Naive B cell (primary cell): Measurements from ENCODE around the gene GGT5. TPM values are rescaled to one million over a fixed set of nuclear protein-coding genes. Genes with fewer than 3 reads are reported as not detected.
A peak's percentile ranks its signal among the peaks of the same experiment; 100 is the strongest.
"Not testable (repeated sequence)": the region's sequence is repeated elsewhere in the genome, so short reads cannot be mapped to it uniquely, and the experiment has no call there.

ENCODE experiments used
- ATAC-seq, 2 donors: fragments of 150-1000 bp; cut with Tn5 transposase; 2 replicates each; pipeline ENCODE4 v1.10.0; 2021; ENCODE audit warnings: low read depth in 2 of 2, mild to moderate bottlenecking in 2 of 2, moderate library complexity in 2 of 2
- DNase-seq: peaks from one replicate; pipeline ENCODE4 v3.0.0; 2022
- H3K27ac Mint-ChIP-seq, 6 donors: one replicate each; pipeline ENCODE4 v1.8.0; 2020 to 2022; ENCODE audit warnings: mild to moderate bottlenecking in 6 of 6, mixed read lengths in 6 of 6, moderate library complexity in 5 of 6, inconsistent platforms in 2 of 6
- H3K27me3 Mint-ChIP-seq, 3 donors: one replicate each; pipeline ENCODE4 v1.8.0; 2021 to 2022; ENCODE audit warnings: mixed read lengths in 3 of 3, mild to moderate bottlenecking in 1 of 3
- H3K36me3 Mint-ChIP-seq, 2 donors: one replicate each; pipeline ENCODE4 v1.8.0; 2020 to 2022; ENCODE audit warnings: mixed read lengths in 2 of 2, inconsistent platforms in 1 of 2, mild to moderate bottlenecking in 1 of 2
- H3K4me1 Mint-ChIP-seq, 3 donors: one replicate each; pipeline ENCODE4 v1.8.0; 2020 to 2022; ENCODE audit warnings: mixed read lengths in 3 of 3, inconsistent platforms in 1 of 3, mild to moderate bottlenecking in 1 of 3, moderate library complexity in 1 of 3
- H3K4me3 Mint-ChIP-seq, 8 donors: one replicate each; pipeline ENCODE4 v1.8.0; 2020 to 2022; ENCODE audit warnings: mild to moderate bottlenecking in 8 of 8, mixed read lengths in 8 of 8, moderate library complexity in 8 of 8, inconsistent platforms in 2 of 8
- H3K9me3 Mint-ChIP-seq, 7 donors: one replicate each; pipeline ENCODE4 v1.8.0; 2020 to 2022; ENCODE audit warnings: mixed read lengths in 7 of 7, mild to moderate bottlenecking in 5 of 7, inconsistent platforms in 2 of 7, moderate library complexity in 1 of 7
- polyA plus RNA-seq, 6 donors: library from polyadenylated mRNA; unstranded; fragments of 300-500 nt; fragmentation: Illumina TruSeq; gene quantifications; one replicate each; pipeline ENCODE4 v1.2.3, GENCODE V29; 2021; ENCODE audit warnings: low read depth in 6 of 6

The GGT5 gene
- polyA plus RNA-seq, 6 donors from 2014 or later = not detected

DNA sequence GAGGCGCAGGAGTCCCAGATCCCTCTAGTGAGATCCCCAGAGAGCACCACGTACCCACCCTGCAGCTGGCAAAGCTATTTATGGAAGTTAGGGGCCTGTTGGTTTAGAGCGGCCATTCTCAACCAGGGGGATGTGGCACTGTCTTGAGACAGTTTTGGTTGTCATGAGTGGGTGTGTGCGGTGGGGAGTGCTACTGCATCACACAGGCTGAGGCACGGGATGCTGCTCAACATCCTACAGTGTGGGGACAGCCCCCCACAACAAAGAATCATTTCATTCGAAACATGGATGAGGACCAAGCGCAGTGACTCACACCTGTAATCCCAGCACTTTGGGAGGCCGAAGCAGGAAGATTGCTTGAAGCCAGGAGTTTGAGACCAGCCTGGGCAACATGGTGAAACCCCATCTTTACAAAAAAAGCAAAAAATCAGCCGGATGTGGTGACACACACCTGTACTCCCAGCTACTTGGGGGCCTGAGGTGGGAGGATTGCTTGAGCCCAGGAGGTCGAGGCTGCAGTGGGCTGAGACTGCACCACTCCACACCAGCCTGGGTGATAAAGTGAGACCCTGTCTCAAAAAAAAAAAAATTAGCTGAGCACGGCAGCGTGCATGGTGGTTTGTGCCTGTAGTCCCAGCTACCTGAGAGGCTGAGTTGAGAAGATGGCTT is 28.2 kb downstream of the GGT5 start:
- Mint-ChIP-seq H3K9me3 (no peaks in the 10 kb centered on the region), H3K27me3 (no peaks in the 10 kb centered on the region), H3K36me3 (no peaks in the 10 kb centered on the region), H3K27ac (peak overlapping the region in 1 of 6 donors; percentile 26), H3K4me3 (no peak overlapping the region), H3K4me1 (peaks cover 0 to 19% (median 5%) of the 10 kb centered on the region in 3 donors)
- ATAC-seq = no peak
- no peak for DNase-seq

DNA sequence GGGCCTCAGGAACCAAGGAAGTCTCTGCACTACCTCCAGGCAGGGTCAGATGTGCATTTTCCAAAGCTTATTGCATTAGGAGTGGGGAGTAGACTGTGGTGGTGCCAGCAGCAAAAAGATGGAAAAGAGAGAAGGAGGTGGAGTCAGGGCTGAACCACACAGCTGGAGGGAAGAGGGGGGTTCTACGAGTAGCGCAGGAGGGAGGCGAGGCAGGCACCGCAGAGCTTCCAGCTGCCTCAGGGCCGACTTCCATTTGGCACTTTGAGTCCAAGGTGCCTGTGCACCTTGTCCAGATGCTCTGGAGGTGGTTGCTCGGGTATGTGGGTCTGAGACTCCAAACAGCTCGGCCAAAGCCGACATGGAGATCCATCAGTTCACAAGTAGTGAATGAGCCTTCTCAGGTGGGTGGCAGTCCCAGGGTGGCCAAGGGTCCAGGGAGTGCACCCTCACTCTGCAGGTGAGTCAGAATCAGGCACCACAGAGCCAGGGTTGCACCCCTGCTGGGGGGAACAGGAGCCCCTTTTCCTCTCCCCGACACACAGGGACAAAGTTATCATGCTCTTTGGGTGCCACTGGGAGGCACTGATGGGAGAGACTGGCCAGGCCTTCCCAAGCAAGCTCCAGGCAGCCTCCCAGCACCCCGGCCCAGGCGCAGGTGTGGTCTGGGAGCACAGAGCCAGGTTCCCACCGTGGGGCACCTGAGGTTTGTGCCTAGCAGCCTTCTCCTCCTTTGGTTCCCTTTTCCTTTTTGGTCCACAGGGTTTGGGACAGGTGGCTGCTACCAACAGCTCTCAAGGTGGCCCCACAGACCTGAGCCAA is 30.2 kb downstream of the GGT5 start:
- H3K4me3 Mint-ChIP-seq = no peak overlapping the region
- DNase-seq = no peak
- H3K9me3 Mint-ChIP-seq = no peaks in the 10 kb centered on the region
- peaks cover 0 to 19% (median 5%) of the 10 kb centered on the region in 3 donors for H3K4me1 Mint-ChIP-seq
- H3K36me3 Mint-ChIP-seq = no peaks in the 10 kb centered on the region
- no peak for ATAC-seq
- H3K27ac Mint-ChIP-seq = peak overlapping the region in 2 of 6 donors; percentile 33 to 60
- no peaks in the 10 kb centered on the region for H3K27me3 Mint-ChIP-seq

DNA sequence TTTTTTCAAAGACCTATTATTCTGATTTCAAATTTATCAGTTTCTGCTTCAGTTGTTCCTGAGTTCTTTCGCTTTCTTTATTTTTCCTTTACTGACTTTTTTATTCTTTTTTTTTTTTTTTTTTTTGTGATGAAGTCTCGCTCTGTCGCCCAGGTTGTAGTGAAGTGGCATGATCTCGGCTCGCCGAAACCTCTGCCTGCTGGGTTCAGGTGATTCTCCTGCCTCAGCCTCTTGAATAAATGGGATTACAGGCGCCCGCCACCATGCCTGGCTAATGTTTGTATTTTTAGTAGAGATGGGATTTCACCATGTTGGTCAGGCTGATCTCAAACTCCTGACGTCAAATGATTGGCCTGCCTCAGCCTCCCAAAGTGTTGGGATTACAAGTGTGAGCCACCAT is 31.8 kb downstream of the GGT5 start:
- Mint-ChIP-seq H3K4me1 (peaks cover 0 to 19% (median 5%) of the 10 kb centered on the region in 3 donors), H3K27ac (peak overlapping the region in 3 of 6 donors; percentile 72 to 82 (median 82)), H3K4me3 (peak overlapping the region in 1 of 8 donors; percentile 80)
- not testable (repeated sequence) for H3K27me3 Mint-ChIP-seq, H3K9me3 Mint-ChIP-seq, H3K36me3 Mint-ChIP-seq, ATAC-seq, DNase-seq

DNA sequence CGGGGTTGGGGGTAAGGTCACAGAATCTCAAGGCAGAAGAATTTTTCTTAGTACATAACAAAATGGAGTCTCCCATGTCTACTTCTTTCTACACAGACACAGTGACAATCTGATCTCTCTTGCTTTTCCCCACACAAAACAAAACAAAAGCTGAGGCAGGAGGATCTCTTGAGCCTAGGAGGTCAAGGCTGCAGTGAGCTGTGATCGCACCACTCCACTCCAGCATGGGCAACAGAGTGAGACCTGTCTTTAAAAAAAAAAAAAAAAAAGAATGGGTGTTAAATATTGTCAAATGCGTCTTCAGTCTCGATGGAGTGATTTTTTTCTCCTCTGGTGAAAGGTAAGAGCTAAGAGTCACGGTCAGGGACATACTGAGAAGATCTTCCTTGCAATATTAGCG is 33.2 kb downstream of the GGT5 start:
- H3K9me3 Mint-ChIP-seq = not testable (repeated sequence)

DNA sequence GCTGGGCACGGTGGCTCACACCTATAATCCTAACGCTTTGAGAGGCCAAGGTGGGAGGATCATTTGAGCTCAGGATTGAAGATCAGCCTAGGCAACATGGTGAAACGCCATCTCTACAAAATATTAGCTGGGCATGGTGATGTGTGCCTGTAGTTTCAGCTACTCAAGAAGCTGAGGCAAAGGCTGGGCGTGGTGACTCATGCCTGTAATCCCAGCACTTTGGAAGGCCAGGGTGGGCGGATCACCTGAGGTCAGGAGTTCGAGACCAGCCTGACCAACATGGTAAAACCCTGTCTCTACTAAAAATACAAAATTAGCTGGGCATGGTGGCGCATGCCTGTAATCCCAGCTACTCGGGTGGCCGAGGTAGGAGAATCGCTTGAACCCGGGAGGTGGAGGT is 34.5 kb downstream of the GGT5 start:
- not testable (repeated sequence) for H3K27me3 Mint-ChIP-seq, H3K4me3 Mint-ChIP-seq, ATAC-seq, H3K36me3 Mint-ChIP-seq, H3K9me3 Mint-ChIP-seq, DNase-seq, H3K27ac Mint-ChIP-seq
- H3K4me1 Mint-ChIP-seq = peaks cover 18 to 43% (median 29%) of the 10 kb centered on the region in 3 donors

More for the DNA sequence above, 33.2 kb downstream of the GGT5 start:
- not testable (repeated sequence) for H3K27me3 Mint-ChIP-seq, H3K4me3 Mint-ChIP-seq, ATAC-seq, H3K36me3 Mint-ChIP-seq, DNase-seq
- Mint-ChIP-seq H3K4me1 (peaks cover 9 to 33% (median 19%) of the 10 kb centered on the region in 3 donors), H3K27ac (peak overlapping the region in 2 of 6 donors; percentile 57 to 80)

DNA sequence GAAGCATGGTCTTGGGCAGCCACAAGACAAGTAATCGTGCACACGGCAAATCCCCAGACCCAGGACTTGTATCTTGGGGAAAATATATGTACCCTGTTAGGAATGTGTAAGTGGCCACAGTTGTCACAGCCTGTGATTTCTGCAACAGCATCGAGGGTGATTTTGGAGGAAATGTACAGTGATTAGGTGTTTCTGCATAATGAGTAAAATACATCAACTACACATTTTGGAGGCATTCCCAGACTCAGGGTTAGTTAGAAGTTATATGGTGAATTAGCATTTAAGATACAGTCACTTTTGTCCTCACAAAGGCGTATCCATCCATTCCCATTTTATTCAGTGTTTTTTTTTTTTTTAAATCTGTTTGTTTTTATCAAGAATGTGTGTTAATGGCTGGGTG is 35.2 kb downstream of the GGT5 start:
- Mint-ChIP-seq H3K9me3 (peaks cover 0 to 6% (median 0%) of the 10 kb centered on the region in 7 donors), H3K4me1 (peaks cover 19 to 46% (median 31%) of the 10 kb centered on the region in 3 donors), H3K27ac (peak overlapping the region in 1 of 6 donors; percentile 3), H3K36me3 (no peaks in the 10 kb centered on the region), H3K4me3 (no peak overlapping the region), H3K27me3 (no peaks in the 10 kb centered on the region)
- DNase-seq = no peak
- no peak for ATAC-seq

DNA sequence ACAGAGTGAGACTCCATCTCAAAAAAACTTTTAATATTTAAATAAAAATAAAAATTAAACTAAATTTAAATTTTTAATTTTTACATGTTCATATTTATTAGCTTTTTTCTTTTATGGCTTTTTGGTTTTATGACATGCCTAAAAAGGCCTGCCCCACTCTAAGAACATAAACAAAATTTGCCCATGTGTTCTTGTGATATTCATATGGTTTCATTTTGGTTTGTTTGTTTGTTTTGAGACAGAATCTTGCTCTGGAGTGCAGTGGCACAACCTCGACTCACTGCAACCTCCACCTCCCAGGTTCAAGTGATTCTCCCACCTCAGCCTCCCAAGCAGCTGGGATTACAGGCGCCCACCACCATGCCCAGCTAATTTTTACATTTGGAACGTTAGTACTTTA is 35.9 kb downstream of the GGT5 start:
- no peak for ATAC-seq
- no peaks in the 10 kb centered on the region for H3K36me3 Mint-ChIP-seq
- peak overlapping the region in 2 of 6 donors; percentile 3 to 21 for H3K27ac Mint-ChIP-seq
- peaks cover 0 to 9% (median 0%) of the 10 kb centered on the region in 7 donors for H3K9me3 Mint-ChIP-seq
- H3K27me3 Mint-ChIP-seq = no peaks in the 10 kb centered on the region
- no peak overlapping the region for H3K4me3 Mint-ChIP-seq
- no peak for DNase-seq
- H3K4me1 Mint-ChIP-seq = peaks cover 19 to 43% (median 31%) of the 10 kb centered on the region in 3 donors

DNA sequence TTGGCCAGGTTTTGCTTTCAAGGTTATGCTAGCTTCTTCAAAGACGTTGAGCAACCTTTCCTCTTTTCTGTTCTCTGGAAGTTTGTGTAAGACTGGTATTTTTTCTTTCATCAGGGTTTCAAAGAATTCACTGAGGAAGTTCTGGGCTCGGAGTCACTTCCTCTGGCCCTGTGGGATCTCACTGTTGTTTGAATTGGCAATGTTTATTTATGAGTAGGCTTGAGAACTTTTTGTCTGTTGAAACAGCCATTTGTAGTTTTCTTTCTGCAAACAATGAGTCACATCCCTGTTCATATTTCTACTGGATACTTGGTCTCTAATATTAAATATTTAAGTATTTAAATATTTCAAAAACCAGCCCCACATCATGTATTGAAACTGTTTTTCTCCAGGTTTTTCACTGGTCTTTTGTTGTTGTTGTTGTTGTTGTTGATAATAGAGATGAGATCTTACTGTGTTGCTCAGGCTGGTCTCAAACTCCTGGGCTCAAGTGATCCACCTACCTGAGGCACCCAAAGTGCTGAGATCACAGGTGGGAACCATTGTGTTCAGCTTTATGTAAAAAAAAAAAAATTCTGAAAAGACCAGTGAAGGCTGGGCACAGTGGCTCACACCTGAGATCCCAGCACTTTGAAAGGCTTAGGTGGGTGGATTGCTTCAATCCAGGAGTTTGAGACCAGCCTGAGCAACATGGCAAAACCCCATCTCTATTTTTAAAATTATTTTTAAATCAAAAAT is 36.7 kb downstream of the GGT5 start:
- Mint-ChIP-seq H3K4me1 (peaks cover 19 to 38% (median 31%) of the 10 kb centered on the region in 3 donors), H3K27me3 (no peaks in the 10 kb centered on the region), H3K4me3 (peak overlapping the region in 2 of 8 donors; percentile 18 to 35), H3K36me3 (no peaks in the 10 kb centered on the region), H3K9me3 (peaks cover 0 to 9% (median 0%) of the 10 kb centered on the region in 7 donors), H3K27ac (peak overlapping the region in 3 of 6 donors; percentile 14 to 33 (median 16))
- no peak for ATAC-seq
- no peak for DNase-seq

DNA sequence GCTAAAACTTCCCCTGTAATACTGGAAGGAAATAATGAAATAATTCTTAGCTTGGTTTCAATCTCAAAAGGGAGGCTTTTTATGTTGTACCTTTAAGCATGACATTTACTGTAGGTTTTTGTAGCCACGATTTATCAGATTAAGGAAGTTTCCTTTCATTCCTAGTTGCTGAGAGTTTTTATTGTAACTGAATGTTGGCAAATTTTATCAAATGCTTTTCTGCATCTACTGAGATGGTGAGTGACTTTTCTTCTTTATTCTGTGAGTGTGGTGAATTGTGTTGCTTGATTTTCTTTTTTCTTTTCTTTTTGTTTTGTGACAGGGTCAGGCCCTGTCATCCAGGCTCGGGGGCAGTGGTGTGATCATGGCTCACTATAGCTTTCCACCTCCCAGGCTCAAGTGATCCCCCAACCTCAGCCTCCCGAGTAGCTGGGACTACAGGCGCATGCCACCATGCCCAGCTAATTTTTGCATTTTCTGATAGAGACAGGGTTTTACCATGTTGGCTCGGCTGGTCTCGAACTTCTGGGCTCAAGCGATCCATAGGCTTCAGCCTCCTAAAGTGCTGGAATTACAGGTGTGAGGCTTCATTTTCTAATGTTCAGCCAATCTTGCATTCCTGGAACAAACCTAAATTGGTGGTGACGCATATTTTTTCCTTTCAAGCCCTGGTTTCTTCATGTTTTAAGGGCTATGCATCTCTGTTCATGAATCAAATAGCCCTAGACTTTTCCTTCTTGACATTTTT is 37.4 kb downstream of the GGT5 start:
- peak overlapping the region in 3 of 8 donors; percentile 18 to 61 (median 35) for H3K4me3 Mint-ChIP-seq
- ATAC-seq = no peak
- no peaks in the 10 kb centered on the region for H3K27me3 Mint-ChIP-seq
- peaks cover 19 to 33% (median 30%) of the 10 kb centered on the region in 3 donors for H3K4me1 Mint-ChIP-seq
- H3K36me3 Mint-ChIP-seq = no peaks in the 10 kb centered on the region
- no peak for DNase-seq
- peak overlapping the region in 5 of 6 donors; percentile 8 to 33 (median 16) for H3K27ac Mint-ChIP-seq
- H3K9me3 Mint-ChIP-seq = peaks cover 0 to 9% (median 0%) of the 10 kb centered on the region in 7 donors

DNA sequence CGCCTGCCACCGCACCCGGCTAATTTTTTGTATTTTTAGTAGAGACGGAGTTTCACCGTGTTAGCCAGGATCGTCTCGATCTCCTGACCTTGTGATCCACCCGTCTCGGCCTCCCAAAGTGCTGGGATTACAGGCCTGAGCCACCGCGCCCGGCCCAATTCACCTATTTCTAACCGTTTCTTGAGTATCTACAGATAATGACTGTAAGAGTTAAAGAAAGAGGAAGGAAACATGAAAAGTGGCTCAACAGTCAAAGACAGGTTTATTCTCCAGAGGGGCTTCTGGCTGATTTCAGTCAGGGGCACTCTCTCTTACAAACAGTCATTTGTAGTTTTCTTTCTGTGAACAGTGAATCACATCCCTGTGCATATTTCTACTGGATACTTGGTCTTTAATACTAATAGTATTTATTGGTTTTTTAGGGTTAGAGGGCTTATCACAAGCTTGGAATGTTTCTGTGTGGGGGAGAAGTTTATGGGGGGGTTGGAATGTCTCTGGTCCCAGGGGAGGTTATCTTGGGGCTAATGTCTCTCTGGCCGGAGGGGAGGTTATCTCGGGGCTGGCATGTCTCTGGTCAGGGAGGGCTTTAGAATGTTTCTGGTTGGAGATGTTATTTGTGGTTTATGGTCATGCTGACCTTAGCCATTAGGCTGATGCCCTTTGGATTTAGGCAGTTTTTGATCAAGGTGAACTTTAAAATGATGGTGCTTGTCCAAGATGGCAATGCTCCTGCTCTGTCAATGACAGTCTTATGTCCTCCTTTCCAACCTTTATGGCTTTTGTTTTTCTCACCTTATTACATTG is 38.2 kb downstream of the GGT5 start:
- not testable (repeated sequence) for DNase-seq, H3K9me3 Mint-ChIP-seq, ATAC-seq, H3K27me3 Mint-ChIP-seq, H3K36me3 Mint-ChIP-seq
- H3K27ac Mint-ChIP-seq = peak overlapping the region in 4 of 6 donors; percentile 6 to 67 (median 20)
- H3K4me1 Mint-ChIP-seq = peaks cover 19 to 27% (median 26%) of the 10 kb centered on the region in 3 donors
- H3K4me3 Mint-ChIP-seq = peak overlapping the region in 5 of 8 donors; percentile 2 to 61 (median 24)

DNA sequence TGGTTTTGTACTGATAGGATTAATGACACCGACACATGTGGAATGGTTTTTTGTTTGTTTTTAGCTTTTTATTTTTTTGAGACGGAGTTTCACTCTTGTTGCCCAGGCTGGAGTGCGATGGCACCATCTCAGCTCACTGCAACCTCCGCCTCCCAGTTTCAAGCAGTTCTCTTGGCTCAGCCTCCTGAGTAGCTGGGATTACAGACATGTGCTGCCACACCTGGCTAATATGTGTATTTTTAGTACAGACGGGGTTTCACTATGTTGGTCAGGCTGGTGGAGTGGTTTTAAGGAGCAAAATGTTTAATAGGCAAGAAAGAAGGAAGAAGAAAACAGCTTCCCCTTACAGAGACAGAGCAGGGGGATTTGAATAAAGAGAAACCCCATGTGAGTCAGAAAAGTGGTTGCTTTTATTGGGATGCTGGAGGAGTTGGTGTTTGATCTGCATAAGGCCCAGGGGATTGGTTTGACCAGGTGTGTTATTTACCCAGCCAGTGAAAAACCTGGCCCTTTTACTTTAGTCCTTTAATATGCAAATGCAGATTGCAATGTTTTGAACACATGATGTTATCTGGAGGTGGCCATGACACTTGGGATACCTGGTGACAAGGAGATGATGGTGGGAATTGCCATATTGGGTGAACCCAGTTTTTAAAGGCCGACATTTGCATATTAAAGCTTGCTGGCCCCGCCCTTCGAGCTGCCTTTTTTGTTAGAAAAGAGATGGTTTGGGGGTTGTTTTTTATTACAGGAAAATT is 39.3 kb downstream of the GGT5 start:
- Mint-ChIP-seq H3K4me1 (peaks cover 19 to 27% (median 26%) of the 10 kb centered on the region in 3 donors), H3K4me3 (no peak overlapping the region), H3K36me3 (no peaks in the 10 kb centered on the region), H3K27me3 (peaks cover 0 to 4% (median 0%) of the 10 kb centered on the region in 3 donors), H3K27ac (peak overlapping the region in 1 of 6 donors; percentile 20), H3K9me3 (peaks cover 0 to 9% (median 0%) of the 10 kb centered on the region in 7 donors)
- DNase-seq (no peak), ATAC-seq (no peak)
